ENCODE measurements around the gene PIM1.

DNA sequence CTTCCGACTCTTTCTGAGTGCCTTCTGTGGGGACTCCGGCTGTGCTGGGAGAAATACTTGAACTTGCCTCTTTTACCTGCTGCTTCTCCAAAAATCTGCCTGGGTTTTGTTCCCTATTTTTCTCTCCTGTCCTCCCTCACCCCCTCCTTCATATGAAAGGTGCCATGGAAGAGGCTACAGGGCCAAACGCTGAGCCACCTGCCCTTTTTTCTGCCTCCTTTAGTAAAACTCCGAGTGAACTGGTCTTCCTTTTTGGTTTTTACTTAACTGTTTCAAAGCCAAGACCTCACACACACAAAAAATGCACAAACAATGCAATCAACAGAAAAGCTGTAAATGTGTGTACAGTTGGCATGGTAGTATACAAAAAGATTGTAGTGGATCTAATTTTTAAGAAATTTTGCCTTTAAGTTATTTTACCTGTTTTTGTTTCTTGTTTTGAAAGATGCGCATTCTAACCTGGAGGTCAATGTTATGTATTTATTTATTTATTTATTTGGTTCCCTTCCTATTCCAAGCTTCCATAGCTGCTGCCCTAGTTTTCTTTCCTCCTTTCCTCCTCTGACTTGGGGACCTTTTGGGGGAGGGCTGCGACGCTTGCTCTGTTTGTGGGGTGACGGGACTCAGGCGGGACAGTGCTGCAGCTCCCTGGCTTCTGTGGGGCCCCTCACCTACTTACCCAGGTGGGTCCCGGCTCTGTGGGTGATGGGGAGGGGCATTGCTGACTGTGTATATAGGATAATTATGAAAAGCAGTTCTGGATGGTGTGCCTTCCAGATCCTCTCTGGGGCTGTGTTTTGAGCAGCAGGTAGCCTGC is 4.8 kb downstream of the PIM1 start:
- TF ChIP-seq POLR2A (IDR thresholded peaks at IDR 0.05; ENCODE audit: low read depth, low read length): no peak
- TF ChIP-seq TAF1 (IDR thresholded peaks at IDR 0.05; ENCODE audit: low read depth, low read length): no peak
- TF ChIP-seq POLR2AphosphoS5 (IDR thresholded peaks at IDR 0.05; ENCODE audit: low read depth, low read length): no peak
- TF ChIP-seq SPI1 (IDR thresholded peaks at IDR 0.05; ENCODE audit: low read depth, low read length): no peak
- TF ChIP-seq POU2F2 (IDR thresholded peaks at IDR 0.05; ENCODE audit: low read depth, low read length): no peak
- no peak for TF ChIP-seq PAX5 (IDR thresholded peaks at IDR 0.05; ENCODE audit: insufficient read depth, low read length, severe bottlenecking)
